HG02870 (cell line): Measurements from ENCODE around the gene CBFA2T3.

ENCODE experiments used
- ATAC-seq: cut with Tn5 transposase; IDR thresholded peaks from one replicate; pipeline ENCODE4 v1.9.1; 2021; ENCODE audit warnings: mild to moderate bottlenecking, moderate library complexity; ENCODE audit not compliant: unreplicated experiment

The CBFA2T3 gene

GRCh38 chr16:88977812-88978607 lies 1.0 kb upstream of the CBFA2T3 start:
- no peak for ATAC-seq

- ATAC-seq: no peak
Measured at GRCh38 chr16:88976366-88977017, 515 bp downstream of the CBFA2T3 start.

GRCh38 chr16:88975511-88976061 lies 1.4 kb downstream of the CBFA2T3 start:
- ATAC-seq: no peak

- ATAC-seq: no peak
Measured at GRCh38 chr16:88974916-88975215, 2.1 kb downstream of the CBFA2T3 start.

DNA sequence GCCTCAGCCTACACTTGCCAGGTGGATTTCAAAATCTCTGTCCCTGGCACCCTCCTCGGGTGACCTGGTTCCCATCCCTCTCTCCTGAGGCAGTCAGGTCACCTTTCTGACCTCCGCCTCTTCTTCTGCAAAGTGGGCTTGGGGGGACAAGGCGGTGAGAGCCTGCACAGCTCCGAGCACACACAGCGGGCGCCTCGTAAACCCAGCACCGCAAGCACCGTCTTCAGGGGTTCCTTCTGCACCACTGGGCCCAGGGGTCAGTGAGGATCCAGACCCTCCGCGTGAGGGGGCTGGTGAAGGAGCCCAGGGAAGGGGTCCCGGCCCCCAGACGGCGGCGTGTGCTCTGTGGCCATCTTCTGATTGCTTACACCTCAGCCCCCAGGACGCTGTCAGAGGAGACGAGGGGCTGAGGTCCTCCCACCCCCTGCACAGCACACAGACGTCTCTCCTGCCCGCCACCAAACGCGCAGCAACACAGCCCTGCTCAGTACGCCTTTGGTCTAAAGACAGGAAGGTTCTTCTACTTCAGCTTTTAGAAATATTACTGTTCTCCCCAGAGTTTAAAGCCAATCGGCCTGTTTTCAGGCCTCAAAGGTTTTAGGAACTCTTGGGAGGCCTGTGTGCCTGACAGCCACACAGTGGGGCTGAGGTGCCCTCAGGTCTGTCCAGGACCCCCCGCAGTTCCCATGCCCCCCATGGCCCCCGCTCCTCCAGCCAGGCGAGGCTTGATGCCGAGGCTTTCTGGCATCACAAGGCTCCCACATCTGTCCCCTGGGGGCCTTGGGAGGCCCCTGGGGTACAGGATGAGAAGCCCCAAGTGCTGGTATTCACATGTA lies 2.7 kb downstream of the CBFA2T3 start:
- no peak for ATAC-seq

- ATAC-seq: no peak
Measured at GRCh38 chr16:88973415-88974050, 3.5 kb downstream of the CBFA2T3 start.

DNA sequence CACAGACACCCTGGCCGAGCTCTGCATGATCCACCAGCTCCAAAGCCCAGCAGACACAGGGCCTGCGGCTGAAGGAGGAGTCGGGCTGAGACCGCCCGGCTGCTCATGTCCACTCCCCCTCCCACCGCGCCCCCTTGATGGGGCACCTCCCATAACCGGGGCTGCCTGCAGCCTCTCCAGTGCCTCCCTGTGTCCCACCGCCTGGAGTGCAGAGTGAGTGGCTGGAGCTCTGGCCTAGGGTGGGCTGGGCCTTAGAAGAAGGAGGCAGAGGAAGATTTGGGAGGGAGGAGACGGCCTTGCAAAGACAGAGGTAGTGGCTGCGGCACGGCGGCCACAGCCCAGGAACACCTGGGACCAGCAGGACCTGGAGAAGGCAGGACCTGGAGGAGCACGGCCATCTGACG lies 4.0 kb downstream of the CBFA2T3 start:
- ATAC-seq: no peak

GRCh38 chr16:88972349-88972748 lies 4.7 kb downstream of the CBFA2T3 start:
- ATAC-seq: no peak

- ATAC-seq: peak; percentile 27
Measured at GRCh38 chr16:88971371-88972097, 5.5 kb downstream of the CBFA2T3 start.

DNA sequence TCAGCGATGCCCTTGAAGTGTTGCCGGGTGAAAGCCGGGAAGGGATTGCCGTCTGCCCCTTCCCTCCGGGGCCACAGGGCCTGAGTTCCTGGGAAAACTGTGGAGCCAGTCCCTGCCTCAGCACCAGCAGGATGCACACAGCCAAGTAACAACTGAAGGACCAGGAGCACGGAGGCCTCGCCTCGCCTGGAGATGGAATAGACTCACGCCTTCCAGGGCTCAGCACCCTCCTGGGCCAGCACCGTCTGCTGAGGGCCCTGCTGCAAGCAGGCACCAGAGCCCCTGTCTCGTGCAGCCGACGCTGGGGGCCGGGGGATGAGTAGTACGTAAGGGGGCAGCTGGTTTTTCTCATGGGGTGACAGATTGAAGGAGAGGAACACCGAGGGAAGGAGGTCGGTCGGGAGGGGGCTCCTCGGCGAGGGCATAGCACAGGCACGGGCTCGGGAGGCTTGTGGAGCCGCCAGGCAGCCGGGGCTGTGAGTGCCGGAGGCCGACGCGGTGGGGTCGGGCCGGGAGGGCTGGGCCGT lies 6.4 kb downstream of the CBFA2T3 start:
- ATAC-seq: no peak

GRCh38 chr16:88970050-88970449 lies 7.0 kb downstream of the CBFA2T3 start:
- no peak for ATAC-seq

DNA sequence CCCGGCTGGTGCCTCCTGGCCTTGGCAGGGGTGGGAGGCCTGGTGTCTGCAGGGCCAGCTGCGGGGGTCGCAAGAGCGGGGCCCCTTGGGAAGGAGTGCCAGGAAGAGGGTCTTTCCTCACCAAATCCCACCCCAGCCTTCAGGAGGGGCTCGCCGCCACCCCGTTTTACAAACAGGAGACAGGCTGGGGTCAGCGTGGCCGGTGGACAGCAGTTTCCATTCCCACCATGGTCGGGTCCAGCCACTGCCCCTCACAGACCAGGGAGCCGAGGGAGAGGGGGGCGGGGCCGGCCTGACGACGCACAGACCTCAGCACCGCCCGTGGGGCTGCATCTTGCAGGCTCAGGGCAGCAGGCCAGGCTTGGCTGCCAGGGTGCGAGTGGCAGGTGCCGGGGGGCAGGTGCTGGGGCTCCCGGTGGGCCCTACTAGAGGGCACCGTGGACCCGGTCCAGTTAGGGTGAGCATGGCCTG lies 7.6 kb downstream of the CBFA2T3 start:
- no peak for ATAC-seq

GRCh38 chr16:88968589-88969280 lies 8.3 kb downstream of the CBFA2T3 start:
- ATAC-seq: no peak

- ATAC-seq: peak; percentile 42
Measured at GRCh38 chr16:88967830-88968588, 9.0 kb downstream of the CBFA2T3 start.

DNA sequence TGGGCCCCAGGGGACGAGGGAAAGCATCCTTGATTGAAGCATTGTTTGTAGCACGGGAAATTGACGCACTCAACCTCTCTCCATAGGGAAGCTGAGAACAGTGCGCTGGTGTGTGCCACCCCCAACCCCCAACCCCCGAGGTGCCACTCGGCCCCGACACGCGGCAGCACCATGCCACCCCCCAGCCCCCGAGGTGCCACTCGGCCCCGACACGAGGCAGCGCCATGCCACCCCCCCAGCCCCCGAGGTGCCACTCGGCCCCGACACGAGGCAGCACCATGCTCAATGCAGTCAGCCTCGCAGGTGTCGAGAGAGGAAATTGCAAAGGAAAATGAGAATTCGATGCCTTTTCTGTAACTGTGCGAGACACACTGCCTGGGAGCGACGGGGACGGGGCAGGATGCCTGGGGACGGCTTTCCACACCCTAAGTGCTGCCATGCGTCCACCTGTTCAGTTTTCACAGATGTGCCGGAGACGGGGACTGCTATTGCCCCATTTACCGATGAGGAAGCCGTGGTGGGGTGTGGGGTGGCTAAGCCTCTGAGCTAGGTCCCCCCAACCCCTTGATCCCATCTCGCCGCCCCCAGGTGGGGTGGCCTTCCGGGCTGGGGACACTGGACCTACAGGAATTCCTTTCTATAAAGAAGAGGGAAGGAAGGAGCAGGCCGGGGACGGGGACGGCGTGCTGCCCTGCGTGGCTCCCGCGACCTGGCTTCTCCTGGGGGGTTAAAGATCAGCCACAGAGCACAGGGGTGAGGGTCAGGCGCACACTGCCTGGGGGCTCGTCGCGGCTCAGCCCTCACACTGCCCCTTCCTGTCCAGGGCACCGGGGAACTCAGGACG lies 9.8 kb downstream of the CBFA2T3 start:
- ATAC-seq: no peak

GRCh38 chr16:88965826-88966480 lies 11.1 kb downstream of the CBFA2T3 start:
- no peak for ATAC-seq

DNA sequence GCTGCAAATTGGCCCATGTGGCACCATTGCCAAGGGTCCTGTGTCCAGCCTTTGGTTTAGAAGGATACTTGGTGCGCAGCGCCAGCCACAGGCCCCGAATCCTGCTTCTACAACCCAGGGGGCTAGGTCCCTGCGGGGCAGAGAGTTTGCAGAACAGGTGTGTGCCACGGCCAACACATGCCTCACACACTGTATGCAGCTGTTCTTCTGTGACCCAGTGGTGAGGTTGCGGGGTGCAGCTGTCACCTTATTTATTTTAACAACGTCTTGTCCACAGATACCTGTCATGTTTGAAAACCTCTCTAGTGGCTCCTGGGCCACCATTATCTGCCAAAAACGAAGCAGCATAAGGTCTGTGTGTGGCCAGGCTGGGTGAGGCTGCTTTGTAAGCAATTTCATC lies 11.6 kb downstream of the CBFA2T3 start:
- no peak for ATAC-seq
